GM18909 (cell line): Measurements from ENCODE around the gene FADS1.

ENCODE experiments used
- ATAC-seq: cut with Tn5 transposase; IDR thresholded peaks from one replicate; pipeline ENCODE4 v1.9.1; 2021; ENCODE audit warnings: mild to moderate bottlenecking; ENCODE audit not compliant: unreplicated experiment, poor library complexity

The FADS1 gene

DNA sequence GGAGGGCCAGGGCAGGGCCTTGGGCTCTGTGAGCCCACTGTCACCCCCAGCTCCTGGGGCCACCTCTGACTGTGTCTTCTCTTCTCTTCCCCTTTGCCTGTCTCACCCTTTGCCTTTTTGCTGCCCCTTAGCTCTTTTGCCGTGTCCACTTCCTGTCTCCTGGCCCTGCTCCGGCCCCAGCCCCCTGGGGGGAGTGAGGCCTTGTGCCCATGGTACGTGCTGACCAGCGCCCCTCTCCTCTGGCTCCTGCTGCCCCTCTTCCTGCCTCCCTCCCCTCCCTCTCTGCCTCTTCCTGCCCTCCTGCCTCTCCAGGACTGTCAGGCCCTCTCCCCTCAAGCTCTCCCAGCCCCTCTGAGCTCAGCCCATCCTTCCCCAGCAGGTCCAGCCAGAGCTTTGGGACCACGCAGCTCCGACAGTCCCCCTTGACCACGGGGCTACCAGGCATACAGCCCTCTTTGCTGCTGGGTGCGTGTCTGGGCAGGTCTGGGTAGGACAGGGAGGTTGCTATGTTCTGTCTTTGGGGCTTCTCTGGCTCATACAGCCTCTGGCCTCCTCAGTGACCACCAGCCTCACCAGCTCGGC is 36.1 kb downstream of the FADS1 start:
- no peak for ATAC-seq

GRCh38 chr11:61779666-61780525 is 36.9 kb downstream of the FADS1 start:
- ATAC-seq = no peak

DNA sequence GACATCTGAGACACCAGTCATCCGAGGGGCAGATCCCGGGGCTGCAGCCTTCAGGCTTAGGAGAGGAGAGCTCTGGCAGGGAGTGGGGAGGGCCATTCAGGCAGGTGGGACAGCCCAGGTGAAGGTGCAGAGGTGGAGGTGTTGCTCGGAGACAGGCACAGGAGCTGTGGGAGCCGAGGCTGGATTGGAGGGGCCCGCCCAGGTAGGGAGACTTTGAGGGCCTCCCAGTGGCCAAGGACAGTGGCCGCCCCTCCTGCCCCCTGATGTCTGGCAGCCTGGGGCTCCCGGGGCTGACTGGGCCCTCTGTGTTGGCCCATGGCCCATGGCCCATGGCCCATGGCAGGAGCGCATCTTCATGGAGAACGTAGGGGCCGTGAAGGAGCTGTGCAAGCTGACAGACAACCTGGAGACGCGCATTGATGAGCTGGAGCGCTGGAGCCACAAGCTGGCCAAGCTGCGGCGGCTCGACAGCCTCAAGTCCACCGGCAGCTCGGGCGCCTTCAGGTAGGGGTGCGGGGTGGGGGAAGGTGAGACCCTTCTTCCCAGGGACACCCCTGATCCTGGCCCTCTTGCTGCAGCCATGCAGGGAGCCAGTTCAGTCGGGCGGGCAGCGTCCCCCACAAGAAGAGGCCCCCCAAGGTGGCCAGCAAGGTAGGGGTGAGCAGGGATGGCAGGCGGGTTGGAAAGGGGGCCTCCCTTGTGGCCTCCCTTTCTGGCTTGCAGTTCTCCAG is 37.7 kb downstream of the FADS1 start:
- ATAC-seq = no peak

GRCh38 chr11:61778357-61778886 is 38.4 kb downstream of the FADS1 start:
- no peak for ATAC-seq

DNA sequence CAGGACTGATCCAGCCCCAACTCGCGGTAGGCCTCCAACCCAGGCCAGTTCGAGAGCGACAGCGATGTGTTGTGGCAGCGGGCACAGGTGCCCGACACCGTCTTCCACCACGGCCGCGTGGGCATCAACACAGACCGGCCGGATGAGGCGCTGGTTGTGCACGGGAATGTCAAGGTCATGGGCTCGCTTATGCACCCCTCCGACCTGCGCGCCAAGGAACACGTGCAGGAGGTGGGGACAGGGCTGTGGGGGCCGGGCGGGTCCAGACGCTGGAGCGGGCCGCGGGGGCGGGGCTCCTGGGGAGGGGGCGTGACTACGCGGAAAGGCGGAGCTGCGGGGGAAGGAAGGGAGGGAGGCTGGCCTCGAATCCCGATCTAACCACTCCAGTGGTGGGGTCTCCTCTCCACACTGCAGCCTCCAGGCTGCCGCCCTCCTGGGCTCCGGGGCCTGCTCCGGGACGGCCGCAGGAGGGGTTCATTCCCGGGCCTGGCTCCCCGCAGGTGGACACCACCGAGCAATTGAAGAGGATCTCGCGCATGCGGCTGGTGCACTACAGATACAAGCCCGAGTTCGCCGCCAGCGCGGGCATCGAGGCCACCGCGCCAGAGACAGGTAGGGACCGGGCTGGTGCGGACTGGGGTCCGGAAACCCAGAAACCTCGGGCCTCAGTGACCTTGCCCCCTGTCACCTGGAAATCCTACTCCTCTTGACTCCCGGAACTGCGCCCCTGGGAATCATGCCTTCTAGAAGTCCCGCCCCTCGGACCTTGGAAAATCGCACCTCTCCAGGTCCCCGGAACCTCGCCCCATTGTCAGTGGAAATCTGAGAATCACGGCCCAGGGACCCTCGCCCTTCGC is 39.3 kb downstream of the FADS1 start:
- ATAC-seq = no peak

DNA sequence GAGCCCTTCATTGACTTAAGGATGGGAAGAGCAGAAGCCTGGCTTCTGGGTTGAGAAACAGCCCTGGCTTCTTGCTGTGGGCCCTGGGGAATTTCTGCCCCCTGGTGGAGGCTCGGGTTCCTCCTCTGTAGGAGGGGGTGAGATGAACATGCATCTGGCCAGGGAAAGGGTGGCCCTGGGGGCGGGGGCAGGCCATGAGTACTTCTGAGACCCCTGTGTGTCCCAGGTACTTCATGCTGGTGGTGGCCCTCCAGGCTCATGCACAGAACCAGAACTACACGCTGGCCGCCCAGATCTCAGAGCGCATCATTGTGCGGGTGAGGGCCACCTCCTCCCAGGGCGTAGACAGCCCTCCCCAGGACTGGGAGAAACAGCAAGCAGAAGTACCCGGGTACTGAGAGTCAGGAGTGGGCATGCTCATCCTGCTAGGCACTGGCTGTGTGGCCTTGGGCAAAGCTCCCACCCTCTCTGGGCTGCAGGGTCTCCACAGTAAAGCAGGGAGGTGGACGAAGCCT is 40.2 kb downstream of the FADS1 start:
- no peak for ATAC-seq

- ATAC-seq = no peak
Observed at GRCh38 chr11:61775606-61776554, 40.9 kb downstream of the FADS1 start.

DNA sequence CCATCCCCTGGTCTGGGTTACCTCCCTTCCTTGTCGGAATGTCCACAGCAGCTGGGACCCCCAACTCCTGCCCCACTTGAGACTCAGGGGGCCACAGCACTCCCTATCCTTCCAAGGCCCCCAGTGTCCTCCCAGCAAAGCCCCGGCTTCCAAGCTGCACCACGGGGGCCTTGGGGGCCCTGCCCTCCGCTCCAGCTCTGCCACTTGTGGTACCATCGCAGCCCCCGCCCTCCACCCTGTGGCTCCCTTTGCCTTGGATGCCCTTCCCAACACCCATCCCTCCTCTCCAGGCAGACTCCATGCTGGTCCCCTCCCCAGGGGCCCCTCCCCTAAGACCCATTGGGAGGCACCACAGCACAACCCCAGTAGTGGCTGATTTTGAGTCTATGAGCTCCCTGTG is 41.7 kb downstream of the FADS1 start:
- no peak for ATAC-seq

DNA sequence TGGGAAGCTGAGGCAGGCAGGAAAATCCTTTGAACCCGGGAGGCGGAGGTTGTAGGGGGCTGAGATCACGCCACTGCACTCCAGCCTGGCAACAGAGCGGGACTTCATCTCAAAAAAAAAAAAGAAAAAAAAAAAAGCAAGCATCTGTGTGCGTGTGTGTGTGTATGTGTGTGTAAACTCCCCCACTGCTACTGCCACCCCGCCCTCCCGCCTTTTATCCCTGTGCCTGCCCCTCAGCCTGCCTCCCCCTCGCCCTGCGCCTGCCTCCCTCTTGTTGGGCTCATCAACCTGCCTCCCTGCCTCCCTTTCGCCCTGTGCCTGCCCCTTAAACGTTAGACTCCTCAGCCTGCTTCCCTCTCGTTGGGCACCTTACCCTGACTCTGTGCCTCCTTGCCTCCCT is 42.4 kb downstream of the FADS1 start:
- ATAC-seq = no peak

DNA sequence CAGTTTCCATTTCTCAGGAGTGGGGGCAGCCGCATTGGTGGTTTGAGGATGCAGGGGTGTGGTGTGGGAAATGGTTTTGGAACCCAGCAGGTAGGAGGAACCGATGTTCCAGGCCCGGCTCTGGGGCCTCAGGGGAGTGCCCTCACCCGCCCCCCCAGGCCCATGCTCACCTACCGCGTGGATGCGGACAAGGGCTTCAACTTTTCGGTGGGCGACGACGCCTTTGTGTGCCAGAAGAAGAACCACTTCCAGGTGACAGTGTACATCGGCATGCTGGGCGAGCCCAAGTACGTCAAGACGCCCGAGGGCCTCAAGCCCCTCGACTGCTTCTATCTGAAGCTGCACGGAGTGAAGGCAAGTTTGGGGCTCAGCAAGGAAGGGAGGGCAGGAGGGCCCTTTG is 43.0 kb downstream of the FADS1 start:
- no peak for ATAC-seq

GRCh38 chr11:61773356-61773755 is 43.4 kb downstream of the FADS1 start:
- ATAC-seq = no peak

- ATAC-seq = no peak
Observed at GRCh38 chr11:61771985-61772455, 44.8 kb downstream of the FADS1 start.

DNA sequence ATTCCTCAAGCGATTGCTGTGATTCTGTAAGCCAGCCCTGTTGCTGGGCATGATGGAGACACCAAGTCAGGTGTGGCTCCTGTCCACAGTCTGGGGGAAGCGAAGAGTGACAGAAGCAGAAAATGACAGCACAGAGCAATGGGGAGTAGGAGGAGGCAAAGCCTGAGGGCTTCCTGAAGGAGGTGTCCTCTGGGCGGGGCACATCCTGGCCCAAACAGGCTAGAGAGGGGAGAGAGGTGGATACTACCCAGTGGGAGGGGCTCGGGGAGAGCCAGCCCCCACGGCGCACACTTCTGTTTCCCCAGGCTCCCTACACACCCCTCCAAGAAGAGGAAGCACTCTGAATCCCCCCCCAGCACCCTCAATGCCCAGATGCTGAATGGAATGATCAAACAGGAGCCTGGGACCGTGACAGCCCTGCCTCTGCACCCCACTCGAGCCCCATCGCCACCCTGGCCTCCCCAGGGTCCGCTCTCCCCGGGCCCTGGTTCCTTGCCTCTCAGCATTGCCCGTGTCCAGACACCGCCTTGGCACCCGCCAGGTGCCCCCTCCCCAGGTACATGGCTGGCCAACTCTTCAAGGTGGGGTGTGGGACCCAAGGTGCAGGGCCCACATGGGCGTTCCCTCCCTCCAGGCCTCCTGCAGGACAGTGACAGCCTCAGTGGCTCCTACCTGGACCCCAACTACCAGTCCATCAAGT is 45.5 kb downstream of the FADS1 start:
- no peak for ATAC-seq

DNA sequence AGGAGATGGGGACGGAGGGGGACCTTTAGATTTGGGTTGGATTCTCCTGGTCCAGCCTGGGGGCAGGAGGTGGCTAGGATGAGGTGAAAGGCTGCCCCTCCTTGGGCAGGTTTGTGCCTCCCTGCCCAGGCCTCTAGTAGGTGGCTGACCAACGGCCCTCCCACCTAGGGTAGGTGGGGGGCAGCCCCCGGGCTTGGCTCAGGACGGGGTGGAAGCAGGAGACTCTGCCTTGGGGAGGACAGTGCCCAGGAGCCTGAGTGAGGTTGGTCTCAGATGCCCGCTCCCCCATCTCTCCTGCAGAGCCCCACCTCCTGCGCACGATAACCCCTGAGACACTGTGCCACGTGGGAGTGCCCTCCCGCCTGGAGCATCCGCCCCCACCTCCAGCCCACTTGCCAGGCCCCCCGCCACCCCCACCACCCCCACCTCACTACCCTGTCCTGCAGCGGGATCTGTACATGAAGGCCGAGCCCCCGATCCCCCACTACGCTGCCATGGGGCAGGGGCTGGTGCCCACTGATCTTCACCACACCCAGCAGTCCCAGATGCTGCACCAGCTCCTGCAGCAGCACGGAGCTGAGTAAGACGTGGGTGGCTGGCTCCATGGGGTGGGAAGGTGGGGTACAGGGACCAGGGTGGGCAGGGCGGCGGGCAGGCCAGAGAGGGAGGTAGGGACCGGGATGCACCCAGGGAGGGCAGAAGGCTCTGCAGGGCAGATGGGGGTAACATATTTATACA is 46.7 kb downstream of the FADS1 start:
- no peak for ATAC-seq

DNA sequence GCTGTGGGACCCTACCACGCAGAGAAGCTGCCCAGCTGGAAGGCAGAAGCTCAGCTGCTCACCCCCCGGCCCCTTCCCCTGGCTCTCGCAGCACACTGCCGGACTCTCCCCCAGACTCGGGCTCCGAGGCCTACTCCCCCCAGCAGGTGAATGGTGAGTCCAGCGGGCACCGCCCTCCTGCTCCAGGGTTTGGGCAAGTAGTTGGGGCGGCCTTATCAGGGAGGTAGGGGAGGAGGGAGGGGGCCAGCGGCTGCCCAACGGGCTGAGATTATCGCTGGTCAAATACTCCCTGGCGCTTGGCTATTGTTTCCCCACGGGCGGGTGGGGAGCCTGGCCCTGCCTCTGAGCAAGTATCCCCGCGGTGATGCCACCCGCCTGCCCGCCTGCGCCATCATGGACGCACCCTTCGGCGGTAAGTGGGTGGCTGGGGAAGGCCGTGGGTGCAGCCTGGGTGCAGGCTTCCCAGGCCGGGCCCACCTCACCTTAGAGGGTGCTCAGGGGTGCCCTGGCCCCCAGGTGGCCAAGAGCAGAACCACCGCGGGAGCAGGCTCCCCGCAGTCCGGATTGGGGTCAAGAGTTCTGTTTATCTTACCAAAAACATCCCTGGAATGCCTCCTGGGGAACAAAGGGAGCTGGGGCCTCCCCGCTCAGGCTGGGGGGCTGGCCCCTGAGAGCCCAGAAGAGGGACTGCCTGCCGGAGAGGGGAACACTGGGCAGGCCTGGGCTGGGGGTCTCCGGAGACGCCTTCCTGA is 47.5 kb downstream of the FADS1 start:
- ATAC-seq = no peak

- ATAC-seq = no peak
Observed at GRCh38 chr11:61768376-61769076, 48.3 kb downstream of the FADS1 start.
